Measurements from ENCODE around the gene P2RY13. TPM values are rescaled to one million over a fixed set of nuclear protein-coding genes. Genes with fewer than 3 reads are reported as not detected.

Gene P2RY13
- total RNA-seq, 1 experiment from 2014 or later = not detected

DNA sequence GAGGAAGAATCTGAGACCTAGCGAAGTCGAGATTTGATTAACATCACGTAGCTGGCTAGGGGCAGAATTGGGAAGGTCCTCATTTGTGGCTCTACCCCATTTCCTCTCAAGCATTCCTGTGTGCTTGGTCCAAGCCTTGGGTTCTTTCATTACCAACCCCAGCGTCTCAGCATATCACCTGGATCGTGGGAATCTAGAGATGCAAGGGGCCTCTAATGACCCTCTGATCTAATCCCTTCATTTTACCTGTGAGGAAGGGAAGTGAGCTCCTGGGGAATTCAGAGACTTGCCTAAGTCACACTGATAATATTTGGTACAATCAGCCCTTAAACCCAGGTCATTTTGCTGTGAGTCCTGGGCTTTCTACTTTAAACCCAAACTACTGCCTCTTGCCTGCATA is 14.8 kb downstream of the P2RY13 start (continued):
- TF ChIP-seq, protein P1, sequence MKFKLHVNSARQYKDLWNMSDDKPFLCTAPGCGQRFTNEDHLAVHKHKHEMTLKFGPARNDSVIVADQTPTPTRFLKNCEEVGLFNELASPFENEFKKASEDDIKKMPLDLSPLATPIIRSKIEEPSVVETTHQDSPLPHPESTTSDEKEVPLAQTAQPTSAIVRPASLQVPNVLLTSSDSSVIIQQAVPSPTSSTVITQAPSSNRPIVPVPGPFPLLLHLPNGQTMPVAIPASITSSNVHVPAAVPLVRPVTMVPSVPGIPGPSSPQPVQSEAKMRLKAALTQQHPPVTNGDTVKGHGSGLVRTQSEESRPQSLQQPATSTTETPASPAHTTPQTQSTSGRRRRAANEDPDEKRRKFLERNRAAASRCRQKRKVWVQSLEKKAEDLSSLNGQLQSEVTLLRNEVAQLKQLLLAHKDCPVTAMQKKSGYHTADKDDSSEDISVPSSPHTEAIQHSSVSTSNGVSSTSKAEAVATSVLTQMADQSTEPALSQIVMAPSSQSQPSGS (CRISPR knock-in tag; IDR thresholded peaks at IDR 0.05; ENCODE audit: borderline replicate concordance, low read depth) = no peak
- TF ChIP-seq GABPB1 (CRISPR knock-in tag; IDR thresholded peaks at IDR 0.05) (no peak), IRF2 (CRISPR knock-in tag; IDR thresholded peaks at IDR 0.05; ENCODE audit: borderline replicate concordance, low read depth) (no peak), SMAD4 (CRISPR knock-in tag; IDR thresholded peaks at IDR 0.05) (no peak), TP53 (CRISPR knock-in tag; IDR thresholded peaks at IDR 0.05) (no peak), ZNF317 (CRISPR knock-in tag; IDR thresholded peaks at IDR 0.05; ENCODE audit: borderline replicate concordance, low read depth) (no peak)
- TF ChIP-seq, protein P2, sequence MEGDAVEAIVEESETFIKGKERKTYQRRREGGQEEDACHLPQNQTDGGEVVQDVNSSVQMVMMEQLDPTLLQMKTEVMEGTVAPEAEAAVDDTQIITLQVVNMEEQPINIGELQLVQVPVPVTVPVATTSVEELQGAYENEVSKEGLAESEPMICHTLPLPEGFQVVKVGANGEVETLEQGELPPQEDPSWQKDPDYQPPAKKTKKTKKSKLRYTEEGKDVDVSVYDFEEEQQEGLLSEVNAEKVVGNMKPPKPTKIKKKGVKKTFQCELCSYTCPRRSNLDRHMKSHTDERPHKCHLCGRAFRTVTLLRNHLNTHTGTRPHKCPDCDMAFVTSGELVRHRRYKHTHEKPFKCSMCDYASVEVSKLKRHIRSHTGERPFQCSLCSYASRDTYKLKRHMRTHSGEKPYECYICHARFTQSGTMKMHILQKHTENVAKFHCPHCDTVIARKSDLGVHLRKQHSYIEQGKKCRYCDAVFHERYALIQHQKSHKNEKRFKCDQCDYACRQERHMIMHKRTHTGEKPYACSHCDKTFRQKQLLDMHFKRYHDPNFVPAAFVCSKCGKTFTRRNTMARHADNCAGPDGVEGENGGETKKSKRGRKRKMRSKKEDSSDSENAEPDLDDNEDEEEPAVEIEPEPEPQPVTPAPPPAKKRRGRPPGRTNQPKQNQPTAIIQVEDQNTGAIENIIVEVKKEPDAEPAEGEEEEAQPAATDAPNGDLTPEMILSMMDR (IDR thresholded peaks at IDR 0.05) = no peak
- TF ChIP-seq, protein P3, sequence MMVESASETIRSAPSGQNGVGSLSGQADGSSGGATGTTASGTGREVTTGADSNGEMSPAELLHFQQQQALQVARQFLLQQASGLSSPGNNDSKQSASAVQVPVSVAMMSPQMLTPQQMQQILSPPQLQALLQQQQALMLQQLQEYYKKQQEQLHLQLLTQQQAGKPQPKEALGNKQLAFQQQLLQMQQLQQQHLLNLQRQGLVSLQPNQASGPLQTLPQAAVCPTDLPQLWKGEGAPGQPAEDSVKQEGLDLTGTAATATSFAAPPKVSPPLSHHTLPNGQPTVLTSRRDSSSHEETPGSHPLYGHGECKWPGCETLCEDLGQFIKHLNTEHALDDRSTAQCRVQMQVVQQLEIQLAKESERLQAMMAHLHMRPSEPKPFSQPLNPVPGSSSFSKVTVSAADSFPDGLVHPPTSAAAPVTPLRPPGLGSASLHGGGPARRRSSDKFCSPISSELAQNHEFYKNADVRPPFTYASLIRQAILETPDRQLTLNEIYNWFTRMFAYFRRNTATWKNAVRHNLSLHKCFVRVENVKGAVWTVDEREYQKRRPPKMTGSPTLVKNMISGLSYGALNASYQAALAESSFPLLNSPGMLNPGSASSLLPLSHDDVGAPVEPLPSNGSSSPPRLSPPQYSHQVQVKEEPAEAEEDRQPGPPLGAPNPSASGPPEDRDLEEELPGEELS (CRISPR knock-in tag; IDR thresholded peaks at IDR 0.05) = no peak

DNA sequence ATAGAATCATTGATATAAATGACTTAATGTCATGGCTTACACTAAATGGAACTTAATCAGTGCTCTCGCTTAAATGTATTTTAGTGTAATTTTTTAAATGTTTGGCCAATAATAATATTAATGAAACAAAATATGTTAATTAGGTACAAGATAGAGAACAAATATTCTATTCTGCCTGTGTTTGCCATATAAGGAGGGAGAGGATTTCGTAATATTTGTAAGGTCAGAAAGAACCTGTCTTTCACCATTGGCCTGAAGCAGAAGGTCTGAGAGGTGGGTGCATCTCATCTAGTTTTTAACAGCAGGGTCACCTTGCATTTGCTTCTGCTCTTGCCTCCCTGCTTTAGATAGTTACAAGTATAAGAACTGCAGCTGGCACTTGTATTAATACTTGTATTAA is 15.2 kb downstream of the P2RY13 start:
- ATAC-seq (no peak), DNase-seq (ENCODE audit: low spot score) (no peak)
- Mint-ChIP-seq H3K9me3 (no peaks in the 10 kb centered on the region), H3K27me3 (ENCODE audit: low read depth) (no peaks in the 10 kb centered on the region), H3K27ac (no peak overlapping the region), H3K4me3 (no peak overlapping the region), H3K4me1 (peaks cover 59% of the 10 kb centered on the region), H3K36me3 (no peaks in the 10 kb centered on the region)
- ChIA-PET POLR2A (no interaction called here), CTCF (interaction anchor here (0.7 kb wide), 1 partner anchor 8 kb away, joined by 4 read pairs; no protein-coding TSS in a partner anchor)
- TF ChIP-seq ZNF317 (CRISPR knock-in tag; IDR thresholded peaks at IDR 0.05; ENCODE audit: borderline replicate concordance, low read depth) = no peak
- no peak for TF ChIP-seq ZNF263 (CRISPR knock-in tag; IDR thresholded peaks at IDR 0.05; ENCODE audit: low read depth)
- TF ChIP-seq, protein P4, sequence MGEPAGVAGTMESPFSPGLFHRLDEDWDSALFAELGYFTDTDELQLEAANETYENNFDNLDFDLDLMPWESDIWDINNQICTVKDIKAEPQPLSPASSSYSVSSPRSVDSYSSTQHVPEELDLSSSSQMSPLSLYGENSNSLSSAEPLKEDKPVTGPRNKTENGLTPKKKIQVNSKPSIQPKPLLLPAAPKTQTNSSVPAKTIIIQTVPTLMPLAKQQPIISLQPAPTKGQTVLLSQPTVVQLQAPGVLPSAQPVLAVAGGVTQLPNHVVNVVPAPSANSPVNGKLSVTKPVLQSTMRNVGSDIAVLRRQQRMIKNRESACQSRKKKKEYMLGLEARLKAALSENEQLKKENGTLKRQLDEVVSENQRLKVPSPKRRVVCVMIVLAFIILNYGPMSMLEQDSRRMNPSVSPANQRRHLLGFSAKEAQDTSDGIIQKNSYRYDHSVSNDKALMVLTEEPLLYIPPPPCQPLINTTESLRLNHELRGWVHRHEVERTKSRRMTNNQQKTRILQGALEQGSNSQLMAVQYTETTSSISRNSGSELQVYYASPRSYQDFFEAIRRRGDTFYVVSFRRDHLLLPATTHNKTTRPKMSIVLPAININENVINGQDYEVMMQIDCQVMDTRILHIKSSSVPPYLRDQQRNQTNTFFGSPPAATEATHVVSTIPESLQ (CRISPR knock-in tag; IDR thresholded peaks at IDR 0.05) = no peak

DNA sequence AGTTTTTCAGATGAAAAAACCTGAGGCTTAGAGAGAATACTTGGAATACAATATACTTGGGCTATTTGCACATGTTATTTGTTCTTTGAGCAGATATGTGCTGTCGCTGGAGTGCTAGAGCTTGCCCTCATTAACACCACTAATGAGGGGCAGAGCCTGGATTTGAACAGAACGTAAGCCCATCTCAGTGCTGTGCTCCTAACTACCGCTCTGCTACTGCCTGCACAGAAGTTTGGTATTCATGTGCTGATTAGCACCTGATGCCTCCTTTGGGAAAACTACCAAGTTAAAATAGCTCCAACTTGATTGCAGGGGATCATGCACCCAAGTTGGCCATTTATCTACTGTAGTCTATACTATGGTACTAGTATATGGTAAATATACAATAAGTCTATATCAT is 16.4 kb downstream of the P2RY13 start:
- no peak overlapping the region for H3K4me3 Mint-ChIP-seq
- H3K36me3 Mint-ChIP-seq = no peaks in the 10 kb centered on the region
- ATAC-seq (peak; percentile 78), DNase-seq (ENCODE audit: low spot score) (no peak)
- ChIA-PET CTCF (interaction anchor here (1.2 kb wide), 1 partner anchor 130 kb away, joined by 3 read pairs; no protein-coding TSS in a partner anchor), POLR2A (no interaction called here)
- H3K4me1 Mint-ChIP-seq = peaks cover 56% of the 10 kb centered on the region
- H3K27ac Mint-ChIP-seq = no peak overlapping the region
- H3K9me3 Mint-ChIP-seq = no peaks in the 10 kb centered on the region
- no peaks in the 10 kb centered on the region for H3K27me3 Mint-ChIP-seq (ENCODE audit: low read depth)
- TF ChIP-seq, protein P5, sequence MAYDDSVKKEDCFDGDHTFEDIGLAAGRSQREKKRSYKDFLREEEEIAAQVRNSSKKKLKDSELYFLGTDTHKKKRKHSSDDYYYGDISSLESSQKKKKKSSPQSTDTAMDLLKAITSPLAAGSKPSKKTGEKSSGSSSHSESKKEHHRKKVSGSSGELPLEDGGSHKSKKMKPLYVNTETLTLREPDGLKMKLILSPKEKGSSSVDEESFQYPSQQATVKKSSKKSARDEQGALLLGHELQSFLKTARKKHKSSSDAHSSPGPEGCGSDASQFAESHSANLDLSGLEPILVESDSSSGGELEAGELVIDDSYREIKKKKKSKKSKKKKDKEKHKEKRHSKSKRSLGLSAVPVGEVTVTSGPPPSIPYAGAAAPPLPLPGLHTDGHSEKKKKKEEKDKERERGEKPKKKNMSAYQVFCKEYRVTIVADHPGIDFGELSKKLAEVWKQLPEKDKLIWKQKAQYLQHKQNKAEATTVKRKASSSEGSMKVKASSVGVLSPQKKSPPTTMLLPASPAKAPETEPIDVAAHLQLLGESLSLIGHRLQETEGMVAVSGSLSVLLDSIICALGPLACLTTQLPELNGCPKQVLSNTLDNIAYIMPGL (CRISPR knock-in tag; IDR thresholded peaks at IDR 0.05) = no peak
- TF ChIP-seq RORB (CRISPR knock-in tag; IDR thresholded peaks at IDR 0.05) = no peak
- no peak for TF ChIP-seq ZNF317 (CRISPR knock-in tag; IDR thresholded peaks at IDR 0.05; ENCODE audit: borderline replicate concordance, low read depth)
- TF ChIP-seq, protein P6, sequence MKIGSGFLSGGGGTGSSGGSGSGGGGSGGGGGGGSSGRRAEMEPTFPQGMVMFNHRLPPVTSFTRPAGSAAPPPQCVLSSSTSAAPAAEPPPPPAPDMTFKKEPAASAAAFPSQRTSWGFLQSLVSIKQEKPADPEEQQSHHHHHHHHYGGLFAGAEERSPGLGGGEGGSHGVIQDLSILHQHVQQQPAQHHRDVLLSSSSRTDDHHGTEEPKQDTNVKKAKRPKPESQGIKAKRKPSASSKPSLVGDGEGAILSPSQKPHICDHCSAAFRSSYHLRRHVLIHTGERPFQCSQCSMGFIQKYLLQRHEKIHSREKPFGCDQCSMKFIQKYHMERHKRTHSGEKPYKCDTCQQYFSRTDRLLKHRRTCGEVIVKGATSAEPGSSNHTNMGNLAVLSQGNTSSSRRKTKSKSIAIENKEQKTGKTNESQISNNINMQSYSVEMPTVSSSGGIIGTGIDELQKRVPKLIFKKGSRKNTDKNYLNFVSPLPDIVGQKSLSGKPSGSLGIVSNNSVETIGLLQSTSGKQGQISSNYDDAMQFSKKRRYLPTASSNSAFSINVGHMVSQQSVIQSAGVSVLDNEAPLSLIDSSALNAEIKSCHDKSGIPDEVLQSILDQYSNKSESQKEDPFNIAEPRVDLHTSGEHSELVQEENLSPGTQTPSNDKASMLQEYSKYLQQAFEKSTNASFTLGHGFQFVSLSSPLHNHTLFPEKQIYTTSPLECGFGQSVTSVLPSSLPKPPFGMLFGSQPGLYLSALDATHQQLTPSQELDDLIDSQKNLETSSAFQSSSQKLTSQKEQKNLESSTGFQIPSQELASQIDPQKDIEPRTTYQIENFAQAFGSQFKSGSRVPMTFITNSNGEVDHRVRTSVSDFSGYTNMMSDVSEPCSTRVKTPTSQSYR (CRISPR knock-in tag; IDR thresholded peaks at IDR 0.05) = no peak
- TF ChIP-seq, protein P7, sequence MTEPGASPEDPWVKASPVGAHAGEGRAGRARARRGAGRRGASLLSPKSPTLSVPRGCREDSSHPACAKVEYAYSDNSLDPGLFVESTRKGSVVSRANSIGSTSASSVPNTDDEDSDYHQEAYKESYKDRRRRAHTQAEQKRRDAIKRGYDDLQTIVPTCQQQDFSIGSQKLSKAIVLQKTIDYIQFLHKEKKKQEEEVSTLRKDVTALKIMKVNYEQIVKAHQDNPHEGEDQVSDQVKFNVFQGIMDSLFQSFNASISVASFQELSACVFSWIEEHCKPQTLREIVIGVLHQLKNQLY (CRISPR knock-in tag; IDR thresholded peaks at IDR 0.05) = no peak
- no peak for TF ChIP-seq TP53 (CRISPR knock-in tag; IDR thresholded peaks at IDR 0.05)
- no peak for TF ChIP-seq CREB1 (CRISPR knock-in tag; IDR thresholded peaks at IDR 0.05)
- no peak for TF ChIP-seq NFE2L1 (CRISPR knock-in tag; IDR thresholded peaks at IDR 0.05)
- TF ChIP-seq, protein P1 (CRISPR knock-in tag; IDR thresholded peaks at IDR 0.05; ENCODE audit: borderline replicate concordance, low read depth) = no peak
